Fibroblast of villous mesenchyme (primary cell): ENCODE data around the gene MACC1. TPM values are rescaled to one million over a fixed set of nuclear protein-coding genes. Genes with fewer than 3 reads are reported as not detected.

Experiments used
- DNase-seq: peaks from one replicate; pipeline ENCODE4 v3.0.0-alpha.2; 2010; ENCODE audit warnings: low read depth
- H3K4me3 ChIP-seq: 2 replicates; pipeline ENCODE4 v1.5.1; 2011; ENCODE audit warnings: low read depth, mild to moderate bottlenecking, low read length
- total RNA-seq: library from RNA; depleted of rRNA; stranded (reverse); fragments of >200 nt; gene quantifications from 2 replicates; pipeline ENCODE4 v1.2.3, GENCODE V29; 2012
- TF ChIP-seq, protein P1 (sequence below): IDR thresholded peaks from 2 replicates; pipeline ENCODE4 v1.5.1; 2012; ENCODE audit warnings: low read depth, mild to moderate bottlenecking, low read length; ENCODE audit not compliant: insufficient read depth

The MACC1 gene
- total RNA-seq, 1 donor = under 0.01 TPM

DNA sequence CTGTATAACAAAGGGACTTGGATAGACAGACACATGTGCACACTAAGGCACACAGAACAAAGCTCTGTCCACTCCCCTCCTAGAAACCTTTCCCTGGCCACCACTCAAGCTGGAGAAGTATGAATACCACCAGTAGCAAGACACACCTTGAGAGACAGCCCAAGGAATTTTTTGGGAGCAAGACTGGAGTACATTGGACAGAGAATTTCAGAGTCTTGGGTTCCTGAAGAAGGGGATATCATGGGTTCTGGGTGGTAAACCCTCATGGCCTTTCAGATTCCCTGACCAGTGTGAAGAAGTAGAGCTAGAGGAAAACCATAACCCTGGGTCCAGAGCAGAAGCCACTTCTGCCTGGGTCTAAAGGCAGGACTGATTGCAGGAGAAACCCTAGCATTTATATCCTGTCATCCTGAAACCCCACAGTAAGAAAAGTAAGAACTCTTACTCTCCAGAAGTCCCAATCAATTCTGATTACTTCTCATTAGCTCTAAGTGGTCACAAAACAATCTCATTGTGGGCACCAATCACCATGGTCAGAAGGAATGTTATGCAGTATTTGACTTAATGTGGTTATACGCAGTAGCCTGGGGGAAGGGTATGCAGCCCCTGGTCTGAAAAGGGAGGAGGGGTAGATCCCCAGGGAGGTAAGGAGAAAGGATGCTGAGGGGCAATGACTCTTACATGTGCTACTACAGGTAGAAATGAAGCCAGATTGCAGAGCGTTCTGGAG is 20.4 kb upstream of the MACC1 start:
- H3K4me3 ChIP-seq = no peak overlapping the region
- TF ChIP-seq, protein P1, sequence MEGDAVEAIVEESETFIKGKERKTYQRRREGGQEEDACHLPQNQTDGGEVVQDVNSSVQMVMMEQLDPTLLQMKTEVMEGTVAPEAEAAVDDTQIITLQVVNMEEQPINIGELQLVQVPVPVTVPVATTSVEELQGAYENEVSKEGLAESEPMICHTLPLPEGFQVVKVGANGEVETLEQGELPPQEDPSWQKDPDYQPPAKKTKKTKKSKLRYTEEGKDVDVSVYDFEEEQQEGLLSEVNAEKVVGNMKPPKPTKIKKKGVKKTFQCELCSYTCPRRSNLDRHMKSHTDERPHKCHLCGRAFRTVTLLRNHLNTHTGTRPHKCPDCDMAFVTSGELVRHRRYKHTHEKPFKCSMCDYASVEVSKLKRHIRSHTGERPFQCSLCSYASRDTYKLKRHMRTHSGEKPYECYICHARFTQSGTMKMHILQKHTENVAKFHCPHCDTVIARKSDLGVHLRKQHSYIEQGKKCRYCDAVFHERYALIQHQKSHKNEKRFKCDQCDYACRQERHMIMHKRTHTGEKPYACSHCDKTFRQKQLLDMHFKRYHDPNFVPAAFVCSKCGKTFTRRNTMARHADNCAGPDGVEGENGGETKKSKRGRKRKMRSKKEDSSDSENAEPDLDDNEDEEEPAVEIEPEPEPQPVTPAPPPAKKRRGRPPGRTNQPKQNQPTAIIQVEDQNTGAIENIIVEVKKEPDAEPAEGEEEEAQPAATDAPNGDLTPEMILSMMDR = no peak

DNA sequence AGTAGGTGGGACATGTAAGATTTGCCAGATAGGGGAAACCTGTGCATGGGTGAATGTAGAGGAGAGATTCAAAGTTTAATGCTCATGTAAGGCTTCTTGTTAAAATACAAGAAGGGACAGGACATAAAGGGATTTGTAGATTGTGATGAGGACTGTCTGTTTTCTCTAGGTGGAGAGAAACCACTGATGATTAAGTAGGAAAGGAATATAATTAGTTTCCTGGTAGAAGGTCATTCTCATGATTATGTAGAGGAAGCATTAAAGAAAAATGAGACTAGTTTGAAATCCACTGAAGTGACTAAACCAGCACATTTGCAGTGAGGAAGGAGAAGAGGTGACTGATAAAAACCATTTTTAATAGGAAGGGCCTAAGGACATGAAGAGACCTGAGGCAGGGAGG is 19.6 kb upstream of the MACC1 start:
- no peak overlapping the region for H3K4me3 ChIP-seq
- TF ChIP-seq, protein P1 = no peak
- no peak for DNase-seq

More for the DNA sequence above, 20.4 kb upstream of the MACC1 start:
- no peak for DNase-seq

DNA sequence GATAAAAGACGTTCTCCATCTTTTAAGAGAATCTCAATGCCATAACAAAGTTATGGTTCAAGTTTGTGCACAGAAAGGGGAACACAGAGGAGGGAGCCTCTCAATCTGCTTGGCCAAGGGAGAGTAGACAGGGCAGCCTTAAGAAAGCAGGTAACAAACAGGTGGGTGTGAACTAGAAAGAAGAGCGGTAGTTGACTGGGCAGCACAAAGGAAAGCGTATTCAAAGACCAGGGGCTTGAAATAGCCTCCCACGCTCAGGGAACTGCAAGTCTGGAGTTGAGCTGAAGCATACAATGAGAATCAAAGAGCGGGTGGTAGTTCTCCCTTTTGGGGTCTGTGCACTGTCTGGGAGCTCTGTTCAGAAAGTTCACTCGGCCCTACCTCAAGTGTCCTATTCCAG is 18.9 kb upstream of the MACC1 start:
- no peak for DNase-seq
- no peak overlapping the region for H3K4me3 ChIP-seq
- TF ChIP-seq, protein P1 = no peak

DNA sequence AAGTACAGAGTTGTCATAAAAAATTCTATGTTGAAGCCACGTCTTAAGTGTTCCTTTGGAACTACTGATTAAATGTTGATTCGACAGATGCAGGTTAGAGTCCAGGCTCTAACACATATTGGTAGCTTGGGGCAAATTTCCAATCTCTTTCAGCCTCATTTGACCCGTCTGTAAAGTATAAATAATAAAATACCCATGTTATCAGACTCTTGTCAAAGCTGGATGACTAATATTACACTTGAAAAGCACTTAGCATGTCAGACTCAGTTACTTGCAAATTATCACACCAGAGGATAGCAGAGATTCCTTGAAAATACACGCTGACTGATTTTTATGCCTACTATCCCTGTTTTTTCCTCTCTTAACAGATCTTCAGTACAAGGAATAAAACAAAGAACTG is 18.1 kb upstream of the MACC1 start:
- no peak overlapping the region for H3K4me3 ChIP-seq
- TF ChIP-seq, protein P1 = no peak
- peak; percentile 39 for DNase-seq

DNA sequence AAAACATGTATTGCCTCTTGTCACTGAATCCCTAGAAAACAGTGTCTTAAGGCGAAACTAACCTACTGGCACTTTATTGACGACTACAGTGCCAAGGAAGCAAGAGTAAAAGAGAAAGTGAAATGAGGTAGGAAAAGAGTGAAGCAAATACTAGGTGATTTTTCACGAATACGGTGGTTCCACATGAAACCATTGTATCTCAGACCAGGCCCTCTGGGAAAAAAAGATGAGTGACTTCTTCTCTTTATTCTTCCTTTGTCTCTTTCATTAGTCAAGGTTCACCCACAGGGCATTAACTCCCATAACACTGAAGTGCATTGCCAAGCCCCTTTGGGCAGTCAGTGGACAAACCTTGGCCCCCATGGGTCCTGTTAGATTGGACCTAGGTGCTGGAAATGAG is 16.2 kb upstream of the MACC1 start:
- H3K4me3 ChIP-seq = no peak overlapping the region
- DNase-seq = no peak
- TF ChIP-seq, protein P1 = no peak

DNA sequence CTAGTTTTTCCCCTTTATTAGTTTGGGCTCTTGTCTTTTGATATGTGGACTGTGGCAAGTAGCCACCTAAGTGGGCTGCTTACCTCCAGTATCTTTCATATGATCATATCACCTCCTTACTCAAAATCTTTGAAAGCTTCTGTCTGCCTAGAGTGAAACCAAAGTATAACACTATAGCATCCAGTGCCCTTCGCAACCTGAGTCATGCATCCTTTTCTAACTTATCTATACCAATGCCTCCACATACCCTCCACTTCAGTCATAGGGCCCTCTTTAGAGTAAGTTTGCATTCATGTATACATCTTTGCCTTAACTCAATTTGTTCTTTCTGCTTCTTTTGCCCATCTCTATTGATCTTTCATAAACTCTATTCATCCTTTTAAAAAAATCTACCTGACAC is 15.7 kb upstream of the MACC1 start:
- no peak for DNase-seq
- TF ChIP-seq, protein P1 = no peak
- H3K4me3 ChIP-seq = no peak overlapping the region
